ENCODE measurements around the gene MYL3.
A peak's percentile ranks its signal among the peaks of the same experiment; 100 is the strongest.

Gene MYL3

DNA sequence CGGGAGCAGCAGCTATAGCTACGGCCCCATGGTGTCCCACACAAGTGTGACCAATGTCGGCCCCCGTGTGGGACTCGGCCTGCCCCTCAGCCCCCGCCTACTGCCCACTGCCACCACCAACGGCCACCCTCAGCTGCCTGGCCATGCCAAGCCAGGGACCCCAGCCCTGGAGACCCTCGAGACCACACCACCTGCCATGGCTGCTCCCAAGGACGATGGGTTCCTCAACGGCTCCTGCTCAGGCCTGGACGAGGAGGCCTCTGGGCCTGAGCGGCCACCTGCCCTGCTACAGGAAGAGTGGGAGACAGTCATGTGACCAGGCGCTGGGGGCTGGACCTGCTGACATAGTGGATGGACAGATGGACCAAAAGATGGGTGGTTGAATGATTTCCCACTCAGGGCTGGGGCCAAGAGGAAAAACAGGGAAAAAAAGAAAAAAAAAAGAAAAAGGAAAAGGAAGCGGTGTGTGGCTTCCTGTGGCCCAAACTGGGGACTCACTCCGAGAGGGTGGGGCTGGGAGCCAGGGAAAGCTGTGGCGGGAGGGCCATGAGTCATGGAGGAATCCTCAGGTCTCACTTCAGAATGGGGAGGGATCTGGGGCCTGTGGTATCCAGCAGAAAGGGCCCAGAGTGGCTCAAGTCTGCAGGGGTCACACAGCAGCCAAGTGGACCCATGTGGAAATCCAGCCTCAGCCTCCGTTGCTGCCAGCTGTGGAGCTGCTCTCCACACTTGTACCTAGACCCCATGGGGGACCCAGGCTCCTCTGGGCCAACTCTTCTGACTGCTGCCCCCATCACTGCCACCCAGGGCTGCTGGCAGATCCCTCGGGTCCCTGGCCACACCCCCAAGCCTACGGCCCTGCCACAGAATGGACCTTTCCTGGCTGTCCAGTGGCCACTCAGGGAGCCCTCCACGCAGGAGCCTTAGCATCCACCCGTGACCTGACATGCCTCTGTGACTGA lies 40.4 kb upstream of the MYL3 start:
- DNase-seq (ENCODE audit: extremely low read depth, low read depth): peak; percentile 52
- no peak overlapping the region for H3K4me3 ChIP-seq (replicated peaks; ENCODE audit: low read depth, low read length)
- TF ChIP-seq, protein P1, sequence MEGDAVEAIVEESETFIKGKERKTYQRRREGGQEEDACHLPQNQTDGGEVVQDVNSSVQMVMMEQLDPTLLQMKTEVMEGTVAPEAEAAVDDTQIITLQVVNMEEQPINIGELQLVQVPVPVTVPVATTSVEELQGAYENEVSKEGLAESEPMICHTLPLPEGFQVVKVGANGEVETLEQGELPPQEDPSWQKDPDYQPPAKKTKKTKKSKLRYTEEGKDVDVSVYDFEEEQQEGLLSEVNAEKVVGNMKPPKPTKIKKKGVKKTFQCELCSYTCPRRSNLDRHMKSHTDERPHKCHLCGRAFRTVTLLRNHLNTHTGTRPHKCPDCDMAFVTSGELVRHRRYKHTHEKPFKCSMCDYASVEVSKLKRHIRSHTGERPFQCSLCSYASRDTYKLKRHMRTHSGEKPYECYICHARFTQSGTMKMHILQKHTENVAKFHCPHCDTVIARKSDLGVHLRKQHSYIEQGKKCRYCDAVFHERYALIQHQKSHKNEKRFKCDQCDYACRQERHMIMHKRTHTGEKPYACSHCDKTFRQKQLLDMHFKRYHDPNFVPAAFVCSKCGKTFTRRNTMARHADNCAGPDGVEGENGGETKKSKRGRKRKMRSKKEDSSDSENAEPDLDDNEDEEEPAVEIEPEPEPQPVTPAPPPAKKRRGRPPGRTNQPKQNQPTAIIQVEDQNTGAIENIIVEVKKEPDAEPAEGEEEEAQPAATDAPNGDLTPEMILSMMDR (IDR thresholded peaks at IDR 0.05; ENCODE audit: low read depth, low read length, missing control alignments): no peak

GRCh38 chr3:46902188-46902631 lies 39.0 kb upstream of the MYL3 start:
- no peak for DNase-seq (ENCODE audit: extremely low read depth, low read depth)
- H3K4me3 ChIP-seq (replicated peaks; ENCODE audit: low read depth, low read length): no peak overlapping the region
- TF ChIP-seq, protein P1 (IDR thresholded peaks at IDR 0.05; ENCODE audit: low read depth, low read length, missing control alignments): no peak

DNA sequence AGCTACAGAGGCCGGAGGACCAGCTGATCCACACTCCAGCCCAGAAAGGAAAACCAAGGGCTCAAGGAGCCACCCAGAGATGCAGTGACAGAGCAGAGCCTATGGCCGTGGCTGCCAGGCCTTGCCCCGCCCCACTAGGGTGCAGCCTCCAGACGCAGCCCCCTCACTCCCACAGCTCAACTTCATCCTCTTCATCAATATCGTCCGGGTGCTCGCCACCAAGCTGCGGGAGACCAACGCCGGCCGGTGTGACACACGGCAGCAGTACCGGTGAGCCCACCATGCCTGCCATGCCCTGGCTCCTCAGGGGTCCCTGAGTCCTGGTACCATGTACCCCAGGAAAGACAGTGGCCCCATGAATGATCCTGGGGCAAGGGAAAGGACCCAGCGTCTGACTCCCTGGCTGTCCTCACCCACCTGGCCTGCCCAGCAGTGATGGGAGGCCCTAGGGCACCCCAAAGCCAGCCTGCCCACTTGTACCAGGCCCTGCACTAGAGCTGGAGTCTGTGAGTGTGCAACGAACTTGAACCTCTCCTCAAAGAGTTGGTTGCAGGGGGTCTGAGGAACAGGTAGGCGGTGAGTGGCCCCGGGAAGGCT lies 38.4 kb upstream of the MYL3 start:
- TF ChIP-seq, protein P1 (IDR thresholded peaks at IDR 0.05; ENCODE audit: low read depth, low read length, missing control alignments): no peak
- no peak overlapping the region for H3K4me3 ChIP-seq (replicated peaks; ENCODE audit: low read depth, low read length)
- DNase-seq (ENCODE audit: extremely low read depth, low read depth): no peak

GRCh38 chr3:46901061-46901460 lies 37.8 kb upstream of the MYL3 start:
- TF ChIP-seq, protein P1 (IDR thresholded peaks at IDR 0.05; ENCODE audit: low read depth, low read length, missing control alignments): no peak
- DNase-seq (ENCODE audit: extremely low read depth, low read depth): no peak

DNA sequence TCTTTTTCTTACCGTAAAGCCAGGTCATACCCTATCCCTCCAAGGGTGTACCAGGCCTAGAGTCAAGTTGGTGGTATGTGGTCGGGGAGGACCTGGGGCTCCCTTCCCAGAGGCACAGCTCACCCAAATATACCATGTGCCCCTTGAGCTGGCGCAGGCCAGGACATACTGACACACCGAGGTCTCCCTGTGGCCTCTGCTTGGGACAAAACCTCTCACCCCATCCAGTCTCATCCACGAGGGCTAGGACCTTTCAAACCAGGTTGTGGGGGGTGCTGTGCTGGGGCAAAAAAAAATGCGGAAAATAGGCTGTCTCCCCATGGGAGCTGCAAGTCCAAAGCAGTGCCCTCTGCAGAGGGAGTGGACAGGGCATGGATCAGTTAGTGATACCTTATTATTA lies 37.1 kb upstream of the MYL3 start:
- DNase-seq (ENCODE audit: extremely low read depth, low read depth): no peak
- no peak overlapping the region for H3K4me3 ChIP-seq (replicated peaks; ENCODE audit: low read depth, low read length)
- TF ChIP-seq, protein P1 (IDR thresholded peaks at IDR 0.05; ENCODE audit: low read depth, low read length, missing control alignments): no peak

More at GRCh38 chr3:46901061-46901460, 37.8 kb upstream of the MYL3 start:
- H3K4me3 ChIP-seq (replicated peaks; ENCODE audit: low read depth, low read length): no peak overlapping the region

- TF ChIP-seq, protein P1 (IDR thresholded peaks at IDR 0.05; ENCODE audit: low read depth, low read length, missing control alignments): no peak
- H3K4me3 ChIP-seq (replicated peaks; ENCODE audit: low read depth, low read length): no peak overlapping the region
- DNase-seq (ENCODE audit: extremely low read depth, low read depth): no peak
These were observed 36.7 kb upstream of the MYL3 start for GRCh38 chr3:46900007-46900292.

Data from HFF-Myc (cell line).